Spleen (tissue), 11 donors: ENCODE measurements around the gene CLASRP. TPM values are rescaled to one million over a fixed set of nuclear protein-coding genes. Genes with fewer than 3 reads are reported as not detected.

Experiments
- DNase-seq: peaks from one replicate; pipeline ENCODE4 v3.0.0-alpha.2; 2020
- H3K27ac ChIP-seq, 8 donors: fragments of 200-600 bp; sonication (generic) in 7 of 8; 1 replicate in 4 of 8; 2 replicates in 4 of 8; pipeline versions ENCODE4 v1.5.0 to v1.8.0; 2016 to 2021; ENCODE audit warnings: inconsistent platforms in 4 of 8, mild to moderate bottlenecking in 4 of 8, moderate library complexity in 1 of 8
- H3K27me3 ChIP-seq, 7 donors: fragments of 200-600 bp; sonication (generic) in 6 of 7; replicated peaks in 1 of 7; 1 replicate in 4 of 7; 2 replicates in 3 of 7; pipeline versions ENCODE4 v1.5.0 to v1.8.0; 2016 to 2021; ENCODE audit warnings: inconsistent platforms in 3 of 7, mild to moderate bottlenecking in 1 of 7
- H3K36me3 ChIP-seq, 6 donors: fragments of 200-600 bp; sonication (generic) in 5 of 6; 1 replicate in 4 of 6; 2 replicates in 2 of 6; pipeline versions ENCODE4 v1.5.0 to v1.8.0; 2016 to 2021; ENCODE audit warnings: inconsistent platforms in 2 of 6
- H3K4me1 ChIP-seq, 6 donors: fragments of 200-600 bp; sonication (generic) in 5 of 6; 1 replicate in 3 of 6; 2 replicates in 3 of 6; pipeline versions ENCODE4 v1.5.0 to v1.8.0; 2016 to 2021; ENCODE audit warnings: inconsistent platforms in 3 of 6
- H3K4me3 ChIP-seq, 8 donors: fragments of 200-600 bp; sonication (generic) in 7 of 8; 1 replicate in 4 of 8; 2 replicates in 4 of 8; pipeline versions ENCODE4 v1.5.0 to v1.8.0; 2016 to 2021; ENCODE audit warnings: inconsistent platforms in 4 of 8, mild to moderate bottlenecking in 4 of 8, moderate library complexity in 2 of 8
- H3K9me3 ChIP-seq, 8 donors: fragments of 200-600 bp; sonication (generic) in 7 of 8; 1 replicate in 4 of 8; 2 replicates in 4 of 8; pipeline versions ENCODE4 v1.5.0 to v1.8.0; 2016 to 2021; ENCODE audit warnings: inconsistent platforms in 4 of 8
- POLR2A ChIP-seq, 3 donors: fragments of 450-650 bp; IDR thresholded peaks; one replicate each; pipeline ENCODE4 v1.5.1; 2017; ENCODE audit warnings: antibody characterized with exemption in 3 of 3, mild to moderate bottlenecking in 1 of 3
- POLR2AphosphoS5 ChIP-seq, 3 donors: sonication (generic); formaldehyde crosslinking; IDR thresholded peaks; one replicate each; pipeline ENCODE4 v1.5.1; 2017; ENCODE audit warnings: antibody characterized with exemption in 3 of 3
- WGBS, 5 donors: extraction: QIAGEN DNeasy Blood & Tissue Kit in 3 of 5; methylation state at CpG; one replicate each; pipeline versions ENCODE4 v1.1.5 to v1.1.7; 2013 to 2018; 5-methylcytosine and 5-hydroxymethylcytosine counted together
- intact Hi-C: fragments of 100-400 bp; cut with DNase I; formaldehyde crosslinking; loops from one replicate; pipeline ENCODE4 v1.15.0; 2023; ENCODE audit warnings: low total_unique reads
- polyA plus RNA-seq, 3 donors: library from polyadenylated mRNA; stranded (reverse); fragments of 200-250 nt; gene quantifications; one replicate each; pipeline ENCODE4 v1.2.1, GENCODE V29; 2013
- total RNA-seq, 7 donors: library from RNA; depleted of rRNA in 3 of 7; stranded (reverse); fragments of >200 nt in 3 of 7; fragmentation: NEBNext Ultra II Directional in 4 of 7; extraction: Animal tissue kit (Norgen Biotek cat#: 25700) in 4 of 7; gene quantifications; one replicate each; pipeline versions ENCODE4 v1.1.0 to v1.2.1, GENCODE V29; 2016 to 2021
- TF ChIP-seq, protein P1 (sequence below), 11 experiments: fragments of 200-600 bp in 7 of 11; fragments of 450-650 bp in 4 of 11; sonication (generic) in 4 of 11; IDR thresholded peaks in 8 of 11; conservative IDR thresholded peaks in 3 of 11; 1 replicate in 7 of 11; 2 replicates in 4 of 11; pipeline versions ENCODE4 v1.4.0 to v1.8.0; 2016 to 2021; ENCODE audit warnings: antibody characterized with exemption in 11 of 11, inconsistent platforms in 4 of 11, mild to moderate bottlenecking in 1 of 11
- donor health status: healthy with polysubstance abuse.
- donor health status: DM: no; HTN: no; CAD: no; lungs with moderate emphysema.
- donor health status: DM: no; HTN: no; CAD: no.
- donor health status: Bipolar disorder and iron deficiency.
- donor health status: healthy.
- donor health status: DM: no; HTN: no; CAD: no.
- donor health status: DM: yes; HTN: yes; CAD: no.

The CLASRP gene
- total and polyA plus RNA-seq, 10 donors, result 61.3 to 215 (median 145) TPM

DNA sequence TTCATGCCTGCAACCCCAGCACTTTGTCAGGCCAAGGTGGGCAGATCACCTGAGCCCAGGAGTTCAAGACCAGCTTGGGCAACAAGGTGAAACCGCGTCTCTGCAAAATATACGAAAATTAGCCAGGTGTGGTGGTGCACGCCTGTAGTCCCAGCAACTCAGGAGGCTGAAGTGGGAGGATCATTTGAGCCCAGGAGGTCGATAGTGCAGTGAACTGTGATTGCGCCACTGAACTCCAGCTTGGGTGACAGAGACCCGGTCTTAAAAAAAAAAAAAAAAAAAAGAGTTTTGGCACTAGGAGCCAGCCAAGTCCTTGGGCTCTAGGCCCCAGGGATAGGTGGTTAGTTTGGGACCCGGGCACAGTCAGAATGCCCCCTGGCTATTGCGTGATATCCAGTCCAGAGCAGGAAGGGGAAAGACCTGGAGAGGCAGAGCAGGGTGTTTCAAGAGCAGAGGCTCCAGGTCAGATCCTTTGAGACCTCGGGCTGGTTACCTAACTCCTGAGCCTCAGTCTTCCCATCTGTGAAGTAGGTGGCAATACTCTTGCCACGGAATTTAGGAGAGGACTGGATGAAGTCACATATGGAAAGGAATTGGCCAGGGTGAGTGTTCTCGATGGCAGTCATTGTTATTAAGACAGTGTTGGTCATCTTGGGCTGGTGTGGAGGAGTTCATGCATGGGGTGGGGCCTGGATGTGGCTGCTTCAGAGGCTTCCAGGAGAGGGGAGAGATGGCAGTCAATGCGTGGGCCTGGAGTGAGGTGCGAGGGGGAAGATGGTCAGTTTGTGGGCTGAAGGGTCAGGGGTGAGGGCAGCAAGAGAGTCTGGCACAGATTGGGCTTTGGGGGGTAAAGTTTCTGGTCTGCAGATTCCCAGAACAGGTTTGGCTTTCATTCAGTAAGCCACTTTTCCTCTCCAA is 56.9 kb downstream of the CLASRP start:
- H3K27ac ChIP-seq, result no peak overlapping the region
- TF ChIP-seq POLR2AphosphoS5 (IDR thresholded peaks at IDR 0.05) (no peak), POLR2A (IDR thresholded peaks at IDR 0.05) (no peak)
- TF ChIP-seq, protein P1, sequence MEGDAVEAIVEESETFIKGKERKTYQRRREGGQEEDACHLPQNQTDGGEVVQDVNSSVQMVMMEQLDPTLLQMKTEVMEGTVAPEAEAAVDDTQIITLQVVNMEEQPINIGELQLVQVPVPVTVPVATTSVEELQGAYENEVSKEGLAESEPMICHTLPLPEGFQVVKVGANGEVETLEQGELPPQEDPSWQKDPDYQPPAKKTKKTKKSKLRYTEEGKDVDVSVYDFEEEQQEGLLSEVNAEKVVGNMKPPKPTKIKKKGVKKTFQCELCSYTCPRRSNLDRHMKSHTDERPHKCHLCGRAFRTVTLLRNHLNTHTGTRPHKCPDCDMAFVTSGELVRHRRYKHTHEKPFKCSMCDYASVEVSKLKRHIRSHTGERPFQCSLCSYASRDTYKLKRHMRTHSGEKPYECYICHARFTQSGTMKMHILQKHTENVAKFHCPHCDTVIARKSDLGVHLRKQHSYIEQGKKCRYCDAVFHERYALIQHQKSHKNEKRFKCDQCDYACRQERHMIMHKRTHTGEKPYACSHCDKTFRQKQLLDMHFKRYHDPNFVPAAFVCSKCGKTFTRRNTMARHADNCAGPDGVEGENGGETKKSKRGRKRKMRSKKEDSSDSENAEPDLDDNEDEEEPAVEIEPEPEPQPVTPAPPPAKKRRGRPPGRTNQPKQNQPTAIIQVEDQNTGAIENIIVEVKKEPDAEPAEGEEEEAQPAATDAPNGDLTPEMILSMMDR (IDR thresholded peaks at IDR 0.05 in 8 of 11, conservative IDR thresholded peaks at IDR 0.05 in 3 of 11), result no peak
- H3K9me3 ChIP-seq, result no peaks in the 10 kb centered on the region
- 86 to 92% (median 88%) methylated on average over 14 of the region's 14 CpGs for WGBS, 5 donors
- H3K4me1 ChIP-seq, result peaks cover 17 to 93% (median 65%) of the 10 kb centered on the region in 6 donors
- H3K36me3 ChIP-seq, result peaks cover 0 to 20% (median 1%) of the 10 kb centered on the region in 6 donors
- intact Hi-C loops, result no loop called here
- no peaks in the 10 kb centered on the region for H3K27me3 ChIP-seq
- DNase-seq, result no peak
- H3K4me3 ChIP-seq, result no peak overlapping the region

DNA sequence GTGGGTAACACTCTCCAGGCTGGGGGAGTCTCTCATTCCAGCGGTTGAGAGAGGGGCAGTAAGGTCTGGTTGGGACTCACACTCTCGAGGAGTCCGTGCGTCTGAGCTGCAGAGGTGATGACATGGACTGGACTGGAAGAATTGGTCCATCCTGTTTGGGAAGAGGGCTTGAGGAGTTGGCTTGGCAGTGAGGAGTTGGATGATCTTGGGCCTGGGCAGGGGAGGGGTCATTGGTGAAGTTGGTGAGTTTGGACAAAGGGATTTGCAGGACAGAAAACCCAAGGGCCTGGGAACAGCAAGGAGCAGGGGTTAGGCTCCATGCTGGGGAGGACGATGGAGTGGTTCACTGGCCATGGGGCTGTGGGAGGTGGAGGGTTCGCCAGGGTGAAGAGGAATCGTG is 57.9 kb downstream of the CLASRP start:
- Histone ChIP-seq H3K36me3 (peaks cover 0 to 18% (median 0%) of the 10 kb centered on the region in 6 donors), H3K4me1 (peaks cover 14 to 93% (median 61%) of the 10 kb centered on the region in 6 donors), H3K27ac (no peak overlapping the region), H3K9me3 (no peaks in the 10 kb centered on the region), H3K27me3 (no peaks in the 10 kb centered on the region), H3K4me3 (no peak overlapping the region)
- DNase-seq, result no peak
- TF ChIP-seq POLR2AphosphoS5 (IDR thresholded peaks at IDR 0.05) (no peak), POLR2A (IDR thresholded peaks at IDR 0.05) (no peak)
- TF ChIP-seq, protein P1 (IDR thresholded peaks at IDR 0.05 in 8 of 11, conservative IDR thresholded peaks at IDR 0.05 in 3 of 11), result no peak
- intact Hi-C loops, result no loop called here
- WGBS, 5 donors, result 86 to 92% (median 87%) methylated on average over 7 of the region's 7 CpGs

DNA sequence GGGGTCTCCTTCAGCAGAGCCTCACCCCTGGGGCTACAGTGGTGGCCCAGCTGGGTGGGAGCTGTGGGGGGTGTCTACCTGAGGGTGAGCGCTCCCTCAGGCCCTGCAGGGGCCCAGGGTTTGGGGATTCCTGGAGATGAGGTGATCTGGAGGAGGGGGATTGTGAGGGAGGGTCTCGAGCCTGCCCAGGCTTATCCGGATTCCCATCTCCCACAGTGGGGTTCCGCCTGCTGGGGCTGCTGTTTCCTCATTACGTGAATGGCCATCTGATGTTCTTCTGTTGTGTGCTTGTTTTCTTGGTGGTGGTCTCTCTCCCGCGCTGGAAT is 58.6 kb downstream of the CLASRP start:
- H3K36me3 ChIP-seq, result peaks cover 0 to 18% (median 0%) of the 10 kb centered on the region in 6 donors
- no peak overlapping the region for H3K27ac ChIP-seq
- H3K4me3 ChIP-seq, result no peak overlapping the region
- intact Hi-C loops, result no loop called here
- H3K9me3 ChIP-seq, result no peaks in the 10 kb centered on the region
- WGBS, 5 donors, result 79 to 95% (median 92%) methylated on average over 7 of the region's 7 CpGs
- H3K27me3 ChIP-seq, result no peaks in the 10 kb centered on the region
- TF ChIP-seq POLR2AphosphoS5 (IDR thresholded peaks at IDR 0.05) (no peak), POLR2A (IDR thresholded peaks at IDR 0.05) (no peak)
- TF ChIP-seq, protein P1 (IDR thresholded peaks at IDR 0.05 in 8 of 11, conservative IDR thresholded peaks at IDR 0.05 in 3 of 11), result no peak
- H3K4me1 ChIP-seq, result peaks cover 14 to 94% (median 67%) of the 10 kb centered on the region in 6 donors
- DNase-seq, result no peak

DNA sequence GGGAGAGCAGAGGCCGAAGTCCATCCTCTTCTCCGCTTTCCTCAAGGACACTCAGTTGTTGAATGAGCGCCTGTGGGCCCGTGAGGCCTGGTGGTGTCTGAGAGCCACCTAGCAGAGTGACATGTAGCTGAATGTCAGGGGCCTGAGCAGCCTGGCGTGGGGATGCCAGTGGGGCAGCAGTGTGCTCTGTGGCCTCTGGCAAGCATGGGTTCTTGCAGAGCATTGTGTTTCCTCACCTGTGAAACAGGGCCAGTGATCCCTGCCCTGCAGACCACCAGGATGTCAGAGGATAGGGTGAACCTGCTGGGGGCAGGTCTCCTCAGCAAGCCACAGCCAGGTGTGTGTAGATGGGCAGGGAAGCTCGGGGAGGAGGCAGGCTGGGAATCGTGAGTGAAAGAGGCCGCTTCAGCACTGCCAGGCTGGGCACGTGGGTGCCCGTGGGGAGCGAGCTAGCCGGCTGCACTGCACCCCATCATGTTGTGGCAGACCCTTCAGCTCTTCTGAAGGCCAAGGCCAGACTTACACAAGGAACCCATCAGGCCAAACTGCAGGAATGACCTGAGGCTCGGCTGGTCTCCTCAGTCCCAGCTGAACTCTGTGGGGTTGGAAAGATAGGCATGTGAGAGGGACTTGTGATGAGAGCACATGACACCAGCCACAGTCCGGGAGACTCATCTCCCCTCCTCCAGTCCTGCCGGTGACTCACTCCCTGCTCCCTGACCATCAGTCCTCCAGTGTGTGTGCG is 59.1 kb downstream of the CLASRP start:
- intact Hi-C loops, result no loop called here
- TF ChIP-seq POLR2A (IDR thresholded peaks at IDR 0.05) (no peak), POLR2AphosphoS5 (IDR thresholded peaks at IDR 0.05) (no peak)
- TF ChIP-seq, protein P1 (IDR thresholded peaks at IDR 0.05 in 8 of 11, conservative IDR thresholded peaks at IDR 0.05 in 3 of 11), result no peak
- Histone ChIP-seq H3K9me3 (no peaks in the 10 kb centered on the region), H3K4me3 (no peak overlapping the region), H3K36me3 (peaks cover 0 to 18% (median 0%) of the 10 kb centered on the region in 6 donors), H3K4me1 (peaks cover 19 to 97% (median 71%) of the 10 kb centered on the region in 6 donors), H3K27ac (no peak overlapping the region), H3K27me3 (no peaks in the 10 kb centered on the region)
- no peak for DNase-seq
- WGBS, 5 donors, result 65 to 83% (median 75%) methylated on average over 13 to 16 of the region's 16 CpGs
